T-helper 1 cell treated with Interleukin-12 subunit alpha and Interleukin-12 subunit beta and Interleukin-4 antibody, amounts not matched to agents 30 μg/mL and 1 μg/mL, for 36 hours (primary cell): ENCODE data around the gene RAPGEF1.

Experiments used
- H3K27ac Mint-ChIP-seq: one replicate; pipeline ENCODE4 v1.8.0; 2021; ENCODE audit warnings: mild to moderate bottlenecking, mixed read lengths
- H3K27me3 Mint-ChIP-seq: one replicate; pipeline ENCODE4 v1.8.0; 2021; ENCODE audit warnings: low read depth, mixed read lengths
- H3K36me3 Mint-ChIP-seq: one replicate; pipeline ENCODE4 v1.8.0; 2021; ENCODE audit warnings: low read depth, mixed read lengths
- H3K4me1 Mint-ChIP-seq: one replicate; pipeline ENCODE4 v1.8.0; 2021; ENCODE audit warnings: low read depth, mixed read lengths
- H3K4me3 Mint-ChIP-seq: one replicate; pipeline ENCODE4 v1.8.0; 2021; ENCODE audit warnings: mild to moderate bottlenecking, moderate library complexity, mixed read lengths
- H3K9me3 Mint-ChIP-seq: one replicate; pipeline ENCODE4 v1.8.0; 2021; ENCODE audit warnings: mixed read lengths

Gene RAPGEF1

DNA sequence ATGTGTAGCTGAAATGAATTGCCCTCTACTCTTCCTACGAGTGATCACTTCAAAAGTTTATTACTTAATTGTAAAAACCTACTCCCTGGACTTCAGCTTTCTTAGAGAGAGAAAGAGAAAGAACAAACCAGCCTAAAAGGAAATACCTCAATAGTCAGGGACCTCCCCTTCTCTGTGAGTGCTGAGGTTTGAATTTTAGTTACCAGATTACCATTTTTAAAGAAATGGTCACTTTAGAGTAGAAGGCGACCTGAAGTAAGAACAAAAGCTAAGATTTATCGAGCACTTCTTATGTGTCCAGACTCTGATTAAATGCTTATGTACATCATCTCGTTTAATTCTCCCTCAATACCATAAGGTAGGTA is 11.3 kb downstream of the RAPGEF1 start:
- Mint-ChIP-seq H3K27me3 (no peaks in the 10 kb centered on the region), H3K4me1 (peaks cover 74% of the 10 kb centered on the region), H3K27ac (peak overlapping the region; percentile 90), H3K9me3 (no peaks in the 10 kb centered on the region), H3K36me3 (peaks cover 15% of the 10 kb centered on the region), H3K4me3 (peak overlapping the region; percentile 77)

DNA sequence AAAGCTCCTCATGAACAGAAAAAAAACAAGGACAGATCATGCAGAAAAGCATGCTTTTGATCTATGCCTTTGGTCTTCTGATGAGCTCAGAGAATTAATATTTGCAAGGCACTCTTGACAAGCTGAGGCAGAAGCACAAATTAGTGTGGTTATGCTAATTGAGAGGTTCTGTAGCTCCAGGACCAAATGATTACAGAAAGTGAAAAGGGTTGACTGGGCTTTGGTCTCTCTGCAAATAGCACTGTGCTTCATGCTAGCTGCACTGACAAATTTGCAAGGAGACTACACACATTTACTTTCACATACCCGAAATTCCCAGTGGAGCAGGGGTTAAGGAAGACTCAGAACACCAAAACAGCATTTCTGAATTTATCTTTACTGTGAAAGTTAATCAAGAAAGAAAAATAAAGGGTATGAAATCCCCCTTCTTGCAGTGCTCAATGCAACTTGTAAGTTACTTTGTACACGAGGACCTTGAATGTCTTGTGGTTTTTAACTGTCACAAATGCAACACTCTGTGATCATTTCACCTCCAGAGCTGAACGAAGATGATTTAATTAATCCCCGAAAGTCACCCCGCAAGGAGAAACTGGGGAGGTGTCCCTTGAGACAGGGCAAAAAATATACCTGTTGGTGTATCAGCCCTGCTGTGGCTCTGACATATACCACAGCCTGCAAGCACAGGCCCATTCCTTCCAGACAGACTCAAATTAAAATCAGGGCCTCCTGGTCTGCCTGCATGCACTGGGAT is 11.9 kb downstream of the RAPGEF1 start:
- Mint-ChIP-seq H3K9me3 (no peaks in the 10 kb centered on the region), H3K36me3 (peaks cover 15% of the 10 kb centered on the region), H3K4me1 (peaks cover 74% of the 10 kb centered on the region), H3K27ac (peak overlapping the region; percentile 90), H3K4me3 (peak overlapping the region; percentile 77), H3K27me3 (no peaks in the 10 kb centered on the region)

DNA sequence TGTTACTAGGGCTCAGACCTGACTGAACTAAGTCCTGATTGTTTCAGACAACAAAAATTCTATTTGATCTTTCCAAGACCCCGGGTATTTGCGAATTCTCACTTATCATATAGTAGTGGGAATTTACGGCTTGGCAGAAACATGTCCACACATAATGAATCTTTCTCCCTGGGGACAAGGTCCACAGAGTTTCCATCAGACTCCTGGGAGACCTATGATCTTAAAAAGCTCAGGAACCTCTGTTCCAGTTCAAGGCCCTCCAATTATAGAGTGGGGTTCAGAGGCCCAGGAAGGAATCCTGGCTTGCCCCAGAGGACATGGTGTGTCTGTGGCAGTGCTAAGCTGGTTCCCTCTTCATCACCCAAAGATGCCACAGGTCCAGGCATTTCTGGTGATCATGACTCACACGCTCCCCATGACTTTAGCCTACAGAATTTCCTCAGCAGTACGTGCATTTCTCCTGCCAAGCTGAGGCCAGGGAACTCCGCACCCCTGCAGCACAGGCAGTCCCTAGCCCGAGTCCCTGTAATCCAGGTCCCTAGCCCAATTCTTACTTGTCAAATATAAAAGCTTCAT is 12.6 kb downstream of the RAPGEF1 start:
- Mint-ChIP-seq H3K9me3 (no peaks in the 10 kb centered on the region), H3K4me1 (peaks cover 71% of the 10 kb centered on the region), H3K36me3 (peaks cover 12% of the 10 kb centered on the region), H3K27me3 (no peaks in the 10 kb centered on the region), H3K27ac (peak overlapping the region; percentile 90), H3K4me3 (peak overlapping the region; percentile 77)

DNA sequence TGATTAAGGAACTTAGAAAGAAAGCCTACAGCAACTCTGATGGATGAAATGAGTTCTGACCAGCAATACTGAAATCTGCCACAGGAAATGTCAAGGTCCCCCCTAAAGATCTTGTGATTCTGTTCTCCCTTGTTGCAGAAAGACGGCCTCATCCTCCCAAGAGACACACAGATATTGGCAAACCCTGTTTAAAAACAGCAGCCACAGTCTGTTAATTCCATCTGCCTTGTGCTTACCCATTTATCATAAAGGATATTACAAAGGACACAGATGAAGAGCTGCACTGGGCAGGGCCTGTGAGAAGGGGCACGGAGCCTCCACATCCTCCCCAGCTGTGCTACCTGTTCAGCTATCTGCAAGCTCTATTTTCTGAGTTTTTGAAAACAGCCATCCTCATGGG is 15.2 kb downstream of the RAPGEF1 start:
- Mint-ChIP-seq H3K4me3 (no peak overlapping the region), H3K27ac (peak overlapping the region; percentile 75), H3K36me3 (peaks cover 19% of the 10 kb centered on the region), H3K27me3 (no peaks in the 10 kb centered on the region), H3K4me1 (peaks cover 74% of the 10 kb centered on the region), H3K9me3 (no peaks in the 10 kb centered on the region)

DNA sequence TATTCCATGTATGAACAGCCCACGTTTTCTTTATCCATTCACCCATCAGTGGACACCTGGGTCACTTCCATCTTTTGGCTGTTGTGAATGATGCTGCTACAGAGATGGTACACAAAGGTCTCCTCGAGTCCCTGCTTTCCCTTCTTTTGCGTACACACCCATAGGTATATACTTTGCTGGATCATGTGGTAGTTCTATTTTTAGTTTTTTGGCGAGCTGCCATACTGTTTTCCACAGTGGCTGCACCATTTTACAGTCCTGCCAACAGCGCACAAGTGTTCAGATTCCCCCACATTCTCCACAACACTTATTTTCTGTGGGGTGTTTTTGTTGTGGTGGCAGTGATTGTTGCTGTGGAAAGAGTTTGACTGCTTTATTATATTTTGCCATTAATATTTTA is 16.2 kb downstream of the RAPGEF1 start:
- Mint-ChIP-seq H3K9me3 (no peaks in the 10 kb centered on the region), H3K27me3 (no peaks in the 10 kb centered on the region), H3K4me1 (peaks cover 73% of the 10 kb centered on the region), H3K36me3 (peaks cover 19% of the 10 kb centered on the region), H3K27ac (peak overlapping the region; percentile 39), H3K4me3 (no peak overlapping the region)

DNA sequence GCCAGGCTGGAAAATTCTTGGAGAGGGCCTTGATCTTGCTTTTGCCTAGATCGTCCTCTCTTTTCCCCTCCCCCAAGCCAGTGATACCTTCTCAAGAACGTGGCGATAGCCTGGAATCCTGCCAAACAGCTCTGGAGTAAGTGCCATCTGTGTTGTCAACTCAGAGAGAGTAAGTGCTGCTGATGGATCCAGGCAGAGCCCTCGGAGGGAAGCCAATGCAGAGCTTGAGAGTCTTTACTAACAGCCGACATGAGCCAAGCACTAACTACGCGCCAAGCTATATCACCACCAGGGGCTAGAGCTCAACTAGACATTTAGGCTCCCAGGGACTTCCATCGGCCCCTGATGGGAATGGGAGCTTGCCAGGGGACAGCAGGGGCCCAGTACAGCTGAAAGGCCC is 17.6 kb downstream of the RAPGEF1 start:
- peaks cover 19% of the 10 kb centered on the region for H3K36me3 Mint-ChIP-seq
- no peak overlapping the region for H3K27ac Mint-ChIP-seq
- H3K27me3 Mint-ChIP-seq = no peaks in the 10 kb centered on the region
- H3K4me1 Mint-ChIP-seq = peaks cover 67% of the 10 kb centered on the region
- H3K4me3 Mint-ChIP-seq = no peak overlapping the region
- H3K9me3 Mint-ChIP-seq = no peaks in the 10 kb centered on the region

DNA sequence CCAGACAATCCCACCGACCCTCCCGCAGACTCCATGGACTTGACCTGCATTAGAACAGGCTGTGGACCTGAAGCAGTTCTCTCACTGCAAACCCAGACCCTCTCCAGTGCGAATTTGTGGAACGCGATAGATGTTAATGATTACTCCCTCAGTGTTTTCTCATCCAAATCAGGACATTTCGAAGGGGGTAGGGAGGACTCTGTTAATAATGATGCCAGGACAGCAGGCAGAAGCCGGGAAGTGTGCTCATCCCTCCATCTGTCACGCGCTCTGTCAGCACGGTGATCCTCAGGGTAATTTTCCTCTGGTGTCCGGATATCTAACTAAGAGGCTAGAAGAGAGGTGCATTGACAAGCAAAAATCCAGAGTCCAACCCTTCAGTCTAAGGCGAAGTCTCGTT is 18.8 kb downstream of the RAPGEF1 start:
- no peaks in the 10 kb centered on the region for H3K27me3 Mint-ChIP-seq
- no peak overlapping the region for H3K27ac Mint-ChIP-seq
- peaks cover 19% of the 10 kb centered on the region for H3K36me3 Mint-ChIP-seq
- H3K4me3 Mint-ChIP-seq = no peak overlapping the region
- H3K4me1 Mint-ChIP-seq = peaks cover 66% of the 10 kb centered on the region
- no peaks in the 10 kb centered on the region for H3K9me3 Mint-ChIP-seq

DNA sequence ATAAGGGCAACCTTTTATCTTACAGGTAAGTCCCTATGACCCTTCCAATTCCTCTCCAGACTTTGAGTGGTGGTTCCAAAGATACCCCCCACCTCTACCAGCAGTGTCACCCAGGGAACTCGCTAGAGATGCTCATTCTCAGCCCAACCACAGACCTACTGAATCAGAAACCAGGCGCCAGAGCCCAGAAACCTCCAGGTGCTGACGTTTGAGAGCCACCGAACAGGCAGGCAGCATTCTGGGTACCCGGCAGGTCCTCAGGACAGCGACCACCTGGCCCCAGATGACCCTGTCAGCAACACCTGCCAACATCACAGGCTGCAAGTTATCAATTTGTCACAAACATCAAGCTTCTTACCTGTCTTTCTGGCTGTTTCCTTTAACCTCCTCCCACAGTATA is 19.5 kb downstream of the RAPGEF1 start:
- H3K4me3 Mint-ChIP-seq = peak overlapping the region; percentile 25
- H3K27ac Mint-ChIP-seq = peak overlapping the region; percentile 75
- H3K27me3 Mint-ChIP-seq = no peaks in the 10 kb centered on the region
- H3K4me1 Mint-ChIP-seq = peaks cover 64% of the 10 kb centered on the region
- no peaks in the 10 kb centered on the region for H3K9me3 Mint-ChIP-seq
- H3K36me3 Mint-ChIP-seq = peaks cover 19% of the 10 kb centered on the region

DNA sequence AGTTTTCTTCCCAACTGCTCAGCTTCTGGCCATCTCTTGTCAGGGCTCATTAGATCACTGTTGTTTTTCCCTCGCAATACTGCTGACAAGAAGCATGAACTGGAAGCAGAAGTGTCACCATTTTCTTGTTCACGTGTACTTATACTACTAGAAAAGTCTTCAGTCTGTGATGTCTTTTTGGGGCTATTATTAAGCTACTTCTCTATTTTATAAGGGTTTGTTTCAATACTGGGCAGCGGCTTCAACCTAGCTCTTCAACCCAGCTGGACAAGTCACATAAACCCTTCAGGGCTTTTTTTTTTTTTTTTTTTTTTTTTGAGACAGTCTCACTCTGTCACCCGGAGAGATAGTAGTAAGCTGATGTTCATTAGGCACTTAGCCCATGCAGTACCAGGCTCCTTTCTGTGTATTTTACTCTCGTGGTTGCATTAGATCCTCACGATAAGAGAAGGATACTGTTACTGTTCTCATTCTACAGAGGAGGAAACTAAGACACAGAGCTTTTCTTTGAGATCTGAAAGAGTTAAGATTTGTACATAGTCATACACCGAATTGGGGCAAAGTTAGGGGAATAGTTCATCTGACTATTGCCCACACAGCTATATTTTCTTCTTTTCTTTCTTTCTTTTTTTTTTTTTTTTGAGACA is 20.5 kb downstream of the RAPGEF1 start:
- Mint-ChIP-seq H3K27me3 (no peaks in the 10 kb centered on the region), H3K9me3 (no peaks in the 10 kb centered on the region), H3K27ac (peak overlapping the region; percentile 20), H3K36me3 (peaks cover 20% of the 10 kb centered on the region), H3K4me1 (peaks cover 62% of the 10 kb centered on the region), H3K4me3 (no peak overlapping the region)

DNA sequence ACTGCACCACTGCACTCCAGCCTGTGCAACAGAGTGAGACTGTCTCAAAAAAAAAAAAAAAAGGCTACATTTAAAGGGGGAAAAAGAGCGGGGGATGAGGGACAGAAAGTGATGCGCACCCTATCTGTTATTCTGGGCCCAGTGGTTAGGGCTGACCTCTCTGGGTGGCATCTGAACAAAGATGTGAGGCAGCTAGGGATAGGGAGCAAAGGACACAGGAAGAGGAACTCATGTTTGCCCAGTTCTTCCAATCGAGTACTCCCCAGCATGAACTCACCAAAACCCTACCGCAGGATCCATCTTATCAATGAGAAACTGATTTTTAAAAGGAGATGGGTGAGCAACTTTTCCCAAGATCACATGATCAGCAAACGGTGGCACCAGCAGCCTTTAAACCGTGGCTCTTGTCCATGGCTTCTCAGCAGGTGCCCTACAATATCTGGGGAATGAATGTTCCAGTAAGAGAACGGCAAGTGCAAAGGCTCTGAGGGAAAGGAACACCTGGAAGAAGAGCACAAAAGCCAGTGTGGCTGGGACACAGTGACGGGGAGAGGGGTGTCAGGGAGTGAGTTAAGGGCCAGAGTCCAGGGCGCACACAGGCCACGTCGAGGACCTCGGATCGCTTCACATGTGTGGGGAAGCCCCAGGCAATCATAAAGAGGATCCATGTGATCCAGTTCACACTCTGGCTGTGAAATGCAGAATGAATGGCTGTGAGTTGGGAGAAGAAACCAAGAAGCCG is 22.0 kb downstream of the RAPGEF1 start:
- Mint-ChIP-seq H3K36me3 (peaks cover 27% of the 10 kb centered on the region), H3K27ac (peak overlapping the region; percentile 47), H3K4me3 (no peak overlapping the region), H3K4me1 (peaks cover 54% of the 10 kb centered on the region), H3K9me3 (no peaks in the 10 kb centered on the region), H3K27me3 (no peaks in the 10 kb centered on the region)

DNA sequence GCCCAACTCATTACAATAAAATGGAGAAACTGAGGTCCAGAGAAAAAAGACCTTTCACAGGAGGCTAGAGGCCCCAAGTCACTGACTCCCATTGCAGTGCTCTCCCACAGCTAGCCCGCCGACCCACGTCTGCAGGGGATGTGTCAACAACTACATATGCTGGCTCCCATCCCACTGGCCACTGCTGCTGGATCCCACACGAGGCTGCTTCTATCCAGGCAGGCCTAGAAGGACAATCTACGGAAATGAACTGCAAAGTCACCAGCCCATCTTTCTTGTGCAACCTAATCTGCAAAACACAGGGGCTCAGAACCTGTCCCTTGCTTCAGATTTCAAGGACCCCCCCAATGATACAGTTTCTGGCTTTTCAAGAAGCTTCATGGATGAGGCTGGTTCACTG is 24.0 kb downstream of the RAPGEF1 start:
- Mint-ChIP-seq H3K9me3 (no peaks in the 10 kb centered on the region), H3K27me3 (no peaks in the 10 kb centered on the region), H3K36me3 (peaks cover 26% of the 10 kb centered on the region), H3K4me3 (no peak overlapping the region), H3K27ac (no peak overlapping the region), H3K4me1 (peaks cover 61% of the 10 kb centered on the region)

DNA sequence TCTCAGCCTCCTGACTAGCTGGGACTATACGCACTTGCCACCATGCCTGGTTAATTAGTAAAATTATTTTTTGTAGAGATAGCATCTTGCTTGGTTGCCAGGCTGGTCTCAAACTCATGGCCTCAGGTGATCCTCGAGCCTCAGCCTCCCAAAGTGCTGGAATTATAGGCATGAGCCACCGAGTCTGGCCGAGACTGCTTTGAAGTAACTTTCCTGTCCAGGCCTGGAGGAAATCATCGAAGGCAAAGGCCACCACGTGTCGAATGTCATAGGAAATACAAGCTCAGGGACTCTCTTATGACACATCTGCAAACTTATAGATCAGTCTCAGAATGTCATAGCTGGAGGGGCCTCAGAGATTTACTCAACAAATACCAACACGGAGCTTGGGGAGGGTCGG is 25.1 kb downstream of the RAPGEF1 start:
- peak overlapping the region; percentile 80 for H3K27ac Mint-ChIP-seq
- no peak overlapping the region for H3K4me3 Mint-ChIP-seq
- peaks cover 57% of the 10 kb centered on the region for H3K4me1 Mint-ChIP-seq
- H3K27me3 Mint-ChIP-seq = no peaks in the 10 kb centered on the region
- peaks cover 24% of the 10 kb centered on the region for H3K36me3 Mint-ChIP-seq
- H3K9me3 Mint-ChIP-seq = no peaks in the 10 kb centered on the region

DNA sequence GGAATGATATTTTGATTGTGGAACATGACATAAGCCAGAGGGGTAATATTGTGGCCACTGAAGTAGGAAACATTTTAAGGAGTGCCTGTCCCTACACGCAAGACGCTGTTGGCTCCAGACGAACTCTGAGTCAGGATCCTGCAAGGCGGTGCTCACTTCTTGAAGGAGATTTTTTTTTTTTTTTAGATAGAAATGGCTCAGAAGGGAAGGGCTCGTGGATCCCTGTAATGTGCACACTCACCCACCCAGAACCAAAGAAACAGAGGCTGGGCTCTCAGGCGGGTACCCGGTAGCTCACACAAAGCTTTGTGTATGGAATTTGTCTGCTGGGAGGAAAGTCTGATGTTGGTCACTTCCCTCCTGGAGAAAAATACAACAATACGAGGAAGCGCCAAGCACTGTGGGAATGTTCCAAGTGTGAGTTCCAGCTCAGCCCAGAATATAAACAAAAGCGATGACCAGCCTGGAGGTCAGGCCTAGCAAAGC is 25.7 kb downstream of the RAPGEF1 start:
- H3K9me3 Mint-ChIP-seq = no peaks in the 10 kb centered on the region
- no peak overlapping the region for H3K27ac Mint-ChIP-seq
- peaks cover 58% of the 10 kb centered on the region for H3K4me1 Mint-ChIP-seq
- H3K36me3 Mint-ChIP-seq = peaks cover 24% of the 10 kb centered on the region
- H3K27me3 Mint-ChIP-seq = no peaks in the 10 kb centered on the region
- H3K4me3 Mint-ChIP-seq = no peak overlapping the region

DNA sequence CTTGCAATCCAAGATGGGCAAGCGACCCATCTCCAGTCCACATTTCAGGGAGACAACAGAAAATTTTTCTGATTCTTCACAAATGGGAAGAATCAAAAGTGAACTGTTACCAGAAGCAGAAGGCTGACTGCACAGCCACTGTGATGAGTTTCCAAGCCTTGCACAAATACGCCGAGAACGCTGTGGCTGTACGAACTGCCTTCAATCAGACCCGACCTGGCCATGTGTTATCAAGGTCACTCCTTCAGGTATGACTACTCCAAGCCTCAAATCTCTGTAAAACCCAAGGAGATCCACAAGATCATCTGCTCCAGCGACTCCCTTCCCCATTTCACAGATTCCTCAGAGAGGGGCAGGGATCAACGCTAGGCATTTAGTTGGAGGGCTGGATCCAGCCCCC is 26.9 kb downstream of the RAPGEF1 start:
- no peaks in the 10 kb centered on the region for H3K27me3 Mint-ChIP-seq
- peaks cover 55% of the 10 kb centered on the region for H3K4me1 Mint-ChIP-seq
- peaks cover 27% of the 10 kb centered on the region for H3K36me3 Mint-ChIP-seq
- no peaks in the 10 kb centered on the region for H3K9me3 Mint-ChIP-seq
- H3K4me3 Mint-ChIP-seq = no peak overlapping the region
- H3K27ac Mint-ChIP-seq = peak overlapping the region; percentile 24
